ENCODE data around the gene EOLA1.
"Not testable (repeated sequence)": the region's sequence is repeated elsewhere in the genome, so short reads cannot be mapped to it uniquely, and the experiment has no call there.

EOLA1 gene

DNA sequence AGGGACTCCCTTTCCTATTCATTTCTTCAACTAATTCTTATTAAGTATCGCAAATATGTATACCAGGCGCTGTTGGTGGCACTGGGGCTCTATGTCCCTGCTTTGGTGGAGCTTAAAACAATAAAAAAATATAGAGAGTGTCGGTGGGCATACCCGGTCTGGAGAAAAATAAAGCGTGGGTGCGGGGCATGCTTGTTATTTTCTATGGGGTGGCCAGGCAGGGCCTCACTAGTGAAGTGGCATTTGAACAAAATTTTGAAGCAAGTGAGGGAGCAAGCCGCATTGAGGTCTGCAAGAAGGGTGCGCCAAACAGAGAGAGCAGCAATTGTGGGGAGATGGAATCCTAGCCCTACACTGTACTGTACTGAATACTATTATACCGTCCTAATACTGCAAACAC lies 35.1 kb upstream of the EOLA1 start:
- no peak for TF ChIP-seq ZNF274 (IDR thresholded peaks at IDR 0.05; ENCODE audit: low read depth, low read length)
- no peak overlapping the region for H3K4me3 ChIP-seq (ENCODE audit: low read length)

DNA sequence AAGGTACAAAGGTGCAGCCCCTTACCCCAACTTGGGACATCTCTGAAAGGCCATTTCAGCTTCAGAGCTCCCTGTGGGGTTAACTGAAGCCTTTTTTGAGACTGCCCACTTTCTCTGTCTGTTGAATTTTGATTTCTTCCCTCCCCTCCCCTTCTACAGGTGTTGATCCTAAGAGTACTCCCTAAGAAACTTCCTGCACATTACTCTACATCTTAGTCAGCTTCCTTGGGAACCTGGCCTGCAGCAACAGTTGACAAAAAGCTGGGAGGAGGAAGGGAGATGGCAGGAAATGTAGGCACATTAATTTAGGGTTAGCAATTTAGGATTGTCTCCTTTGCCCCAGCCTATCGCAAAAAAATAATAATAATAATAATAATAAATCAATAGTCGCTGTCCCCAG lies 34.5 kb upstream of the EOLA1 start:
- H3K4me3 ChIP-seq (ENCODE audit: low read length): no peak overlapping the region
- no peak for TF ChIP-seq ZNF274 (IDR thresholded peaks at IDR 0.05; ENCODE audit: low read depth, low read length)

DNA sequence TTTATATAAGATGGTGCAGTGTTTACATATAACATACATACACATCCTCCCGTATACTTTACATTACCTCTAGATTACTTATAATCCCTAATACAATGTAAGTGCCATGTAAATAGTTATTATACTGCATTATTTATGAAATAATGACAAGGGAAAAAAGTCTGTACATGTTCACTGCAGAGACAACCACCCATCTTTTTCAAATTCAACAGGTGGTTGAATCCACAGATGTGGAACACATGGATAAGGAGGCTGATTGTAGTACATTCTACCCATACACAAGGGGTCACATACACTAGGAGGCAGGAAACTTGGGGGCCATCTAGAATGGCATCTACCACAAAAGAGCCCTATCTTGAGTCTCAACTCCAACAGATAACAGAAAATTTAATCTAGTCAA lies 32.3 kb upstream of the EOLA1 start:
- H3K4me3 ChIP-seq (ENCODE audit: low read length): no peak overlapping the region
- TF ChIP-seq ZNF274 (IDR thresholded peaks at IDR 0.05; ENCODE audit: low read depth, low read length): no peak

DNA sequence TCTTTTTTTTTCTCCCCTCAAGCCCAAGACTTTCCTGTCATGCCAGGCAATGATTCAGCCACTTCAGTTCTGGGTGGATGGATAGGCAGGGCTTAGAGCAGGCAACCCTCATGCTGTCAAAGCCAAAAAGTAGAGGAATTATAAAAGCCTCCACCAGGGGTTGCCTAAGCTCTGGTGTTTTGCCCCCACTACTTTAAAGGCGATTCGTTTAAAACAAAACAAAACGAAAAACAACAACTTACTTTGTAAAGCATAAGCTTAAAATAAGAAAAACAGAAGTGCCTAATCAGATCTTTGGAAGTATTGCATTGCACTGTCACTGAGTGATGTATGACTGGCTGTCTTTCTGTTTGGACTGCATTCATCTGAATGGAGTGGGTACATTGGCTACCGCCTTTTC lies 30.4 kb upstream of the EOLA1 start:
- TF ChIP-seq ZNF274 (IDR thresholded peaks at IDR 0.05; ENCODE audit: low read depth, low read length): no peak

DNA sequence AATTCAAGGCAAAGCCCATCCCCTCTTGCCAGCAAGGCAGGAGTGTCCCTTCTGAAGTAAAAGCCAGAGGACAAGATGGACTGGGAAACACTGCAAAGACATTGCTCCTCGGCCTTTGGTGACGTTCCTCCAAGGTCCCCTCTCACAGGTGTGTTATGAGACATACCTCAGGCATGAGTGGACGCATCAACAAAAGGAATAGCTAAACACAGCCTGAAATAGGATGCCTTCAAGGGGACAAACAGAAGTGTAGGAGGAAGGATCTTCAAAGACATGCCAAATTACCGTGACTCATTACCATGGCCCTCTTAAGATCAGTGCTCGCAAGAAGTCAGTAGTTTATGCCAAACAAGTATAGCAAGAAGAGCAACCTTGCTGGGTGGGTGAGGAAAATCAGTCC lies 29.7 kb upstream of the EOLA1 start:
- no peak for TF ChIP-seq ZNF274 (IDR thresholded peaks at IDR 0.05; ENCODE audit: low read depth, low read length)
- no peak overlapping the region for H3K4me3 ChIP-seq (ENCODE audit: low read length)

More for the DNA sequence above, 30.4 kb upstream of the EOLA1 start:
- no peak overlapping the region for H3K4me3 ChIP-seq (ENCODE audit: low read length)

DNA sequence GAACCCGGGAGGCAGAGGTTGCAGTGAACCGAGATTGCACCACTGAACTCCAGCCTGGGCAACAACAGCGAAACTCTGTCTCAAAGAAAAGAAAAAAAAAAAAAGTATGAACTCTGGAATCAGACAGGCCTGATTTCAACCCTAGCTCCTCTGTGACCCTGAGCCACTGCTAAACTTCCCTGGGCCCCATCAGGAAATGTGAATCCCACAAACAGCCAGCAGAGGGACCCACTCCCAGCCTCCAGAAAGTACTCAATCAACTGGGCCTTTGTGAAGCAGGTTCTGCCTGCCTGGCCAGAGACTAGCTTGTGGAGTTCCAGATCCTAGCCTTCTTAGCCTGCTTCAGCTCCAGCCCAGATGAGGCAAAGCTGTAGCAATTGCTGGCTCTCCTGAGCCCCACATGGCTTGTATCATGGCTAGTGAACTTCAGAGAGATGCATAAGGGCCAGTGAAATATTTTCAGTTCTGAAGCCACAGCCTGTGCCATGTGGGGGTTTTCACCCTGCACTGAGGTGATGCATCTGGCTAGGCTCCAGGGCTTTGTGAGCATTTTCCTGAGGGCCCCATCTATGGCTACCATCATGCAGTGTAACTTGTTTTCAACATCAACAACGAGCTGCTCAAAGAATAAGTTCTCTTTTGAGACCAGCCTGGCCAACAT lies 28.5 kb upstream of the EOLA1 start:
- TF ChIP-seq ZNF274 (IDR thresholded peaks at IDR 0.05; ENCODE audit: low read depth, low read length): no peak
- no peak overlapping the region for H3K4me3 ChIP-seq (ENCODE audit: low read length)

DNA sequence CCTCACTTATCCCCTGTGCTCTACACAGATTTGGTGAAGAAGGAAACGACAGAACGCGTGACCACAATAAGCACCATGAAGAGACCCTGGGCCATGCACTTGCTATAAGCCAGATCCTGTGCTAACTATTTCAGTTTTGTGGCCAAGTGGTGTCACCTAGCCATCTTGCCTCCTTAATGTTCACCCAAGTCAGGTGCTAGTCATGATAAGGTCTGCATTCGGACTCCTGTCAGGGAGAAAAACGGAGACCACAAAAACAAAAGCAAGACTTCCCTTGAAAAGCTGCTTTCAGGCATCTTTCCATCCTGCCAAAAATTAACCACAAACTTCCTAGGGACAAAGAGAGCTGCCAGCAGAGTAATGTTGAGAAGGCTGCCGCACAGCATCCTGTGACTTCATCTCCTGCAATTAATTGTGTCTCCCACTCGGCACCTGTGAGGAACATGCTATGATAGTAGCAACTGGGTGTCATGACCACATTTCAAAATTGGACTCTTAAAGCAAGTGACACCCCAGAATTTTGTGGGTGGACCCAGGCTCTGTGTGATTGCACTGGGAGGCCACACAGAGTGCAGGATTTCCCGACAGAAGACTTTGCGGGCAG lies 26.9 kb upstream of the EOLA1 start:
- H3K4me3 ChIP-seq (ENCODE audit: low read length): no peak overlapping the region
- TF ChIP-seq ZNF274 (IDR thresholded peaks at IDR 0.05; ENCODE audit: low read depth, low read length): no peak

DNA sequence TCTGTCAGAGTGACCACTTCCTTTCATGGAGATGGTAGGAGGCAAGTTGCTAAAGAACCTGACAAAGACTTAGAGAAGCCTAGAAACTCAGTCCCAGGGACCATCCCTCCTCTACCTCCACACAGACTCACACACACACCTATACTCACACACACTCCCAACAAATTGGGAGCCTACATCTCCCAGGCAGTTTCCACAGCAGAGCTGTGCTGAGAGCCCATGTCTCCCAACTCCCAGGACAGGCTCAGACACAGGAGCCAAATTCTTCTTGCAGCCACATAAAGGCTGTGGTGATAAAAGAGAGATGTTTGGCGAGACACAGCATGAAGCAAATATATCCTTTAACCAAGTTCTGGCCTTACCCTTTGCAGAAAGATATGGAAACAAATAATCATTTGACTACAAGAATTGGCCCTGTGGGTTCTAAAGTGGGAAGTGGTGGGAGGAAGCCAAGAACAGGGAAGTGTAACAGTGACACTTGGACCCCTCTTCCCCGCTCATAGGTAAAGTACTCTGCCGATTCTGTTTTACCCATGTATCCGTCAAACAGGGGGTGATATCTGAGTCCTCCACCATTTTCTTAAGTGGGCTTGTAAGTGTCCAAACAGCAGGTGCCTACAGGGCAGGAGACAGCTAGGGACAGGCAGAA lies 24.7 kb upstream of the EOLA1 start:
- TF ChIP-seq ZNF274 (IDR thresholded peaks at IDR 0.05; ENCODE audit: low read depth, low read length): no peak
- H3K4me3 ChIP-seq (ENCODE audit: low read length): no peak overlapping the region

DNA sequence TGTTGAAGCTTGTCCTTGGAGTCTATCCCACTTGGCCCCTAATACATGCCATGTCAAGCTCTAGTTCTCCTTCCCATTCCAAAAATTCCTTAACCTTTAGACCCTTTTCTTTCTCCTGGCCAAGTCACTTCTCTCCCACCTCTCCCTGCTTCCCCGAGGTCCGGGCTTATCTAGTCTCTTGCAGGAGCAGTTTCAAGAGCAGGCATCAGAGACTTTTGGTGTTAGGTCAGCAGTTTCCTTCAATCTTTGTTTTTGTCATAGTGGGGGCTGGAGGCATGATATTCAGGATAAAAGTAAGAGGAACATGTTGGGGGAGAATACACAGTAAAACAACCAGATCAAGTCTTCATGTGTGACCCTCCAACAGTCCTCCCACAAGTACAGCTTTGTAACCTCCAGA lies 24.2 kb upstream of the EOLA1 start:
- no peak for TF ChIP-seq ZNF274 (IDR thresholded peaks at IDR 0.05; ENCODE audit: low read depth, low read length)
- H3K4me3 ChIP-seq (ENCODE audit: low read length): no peak overlapping the region

DNA sequence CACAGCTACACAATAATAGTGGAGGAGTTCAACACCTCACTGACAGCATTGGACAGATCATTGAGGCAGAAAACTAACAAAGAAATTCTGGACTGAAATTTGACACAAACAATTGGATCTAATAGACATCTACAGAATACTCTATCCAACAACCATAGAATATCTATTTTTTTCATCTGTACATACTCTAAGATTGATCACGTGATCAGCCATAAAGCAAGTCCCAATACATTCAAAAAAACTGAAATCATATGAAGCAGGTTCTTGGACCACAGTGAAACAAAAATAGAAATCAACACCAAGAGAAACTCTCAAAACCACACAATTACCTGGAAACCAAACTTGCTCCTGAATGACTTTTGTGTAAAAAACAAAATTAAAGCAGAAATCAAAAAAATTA lies 23.5 kb upstream of the EOLA1 start:
- no peak overlapping the region for H3K4me3 ChIP-seq (ENCODE audit: low read length)
- TF ChIP-seq ZNF274 (IDR thresholded peaks at IDR 0.05; ENCODE audit: low read depth, low read length): no peak

DNA sequence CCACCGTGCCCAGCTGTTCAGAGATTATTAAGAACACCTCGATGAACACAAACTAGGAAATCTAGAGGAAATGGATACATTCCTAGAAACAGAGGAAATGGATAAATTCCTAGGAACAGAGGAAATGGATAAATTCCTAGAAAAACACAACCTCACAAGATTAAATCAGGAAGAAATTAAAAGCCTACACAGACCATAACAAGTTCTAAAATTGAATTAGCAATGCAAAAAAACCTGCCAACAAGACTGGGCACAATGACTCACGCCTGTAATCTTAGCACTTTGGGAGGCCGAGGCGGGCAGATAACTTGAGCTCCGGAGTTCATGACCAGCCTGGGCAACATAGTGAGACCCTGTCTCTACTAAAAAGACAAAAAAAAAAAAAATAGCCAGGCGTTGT lies 22.6 kb upstream of the EOLA1 start:
- TF ChIP-seq ZNF274 (IDR thresholded peaks at IDR 0.05; ENCODE audit: low read depth, low read length): no peak
- H3K4me3 ChIP-seq (ENCODE audit: low read length): no peak overlapping the region

DNA sequence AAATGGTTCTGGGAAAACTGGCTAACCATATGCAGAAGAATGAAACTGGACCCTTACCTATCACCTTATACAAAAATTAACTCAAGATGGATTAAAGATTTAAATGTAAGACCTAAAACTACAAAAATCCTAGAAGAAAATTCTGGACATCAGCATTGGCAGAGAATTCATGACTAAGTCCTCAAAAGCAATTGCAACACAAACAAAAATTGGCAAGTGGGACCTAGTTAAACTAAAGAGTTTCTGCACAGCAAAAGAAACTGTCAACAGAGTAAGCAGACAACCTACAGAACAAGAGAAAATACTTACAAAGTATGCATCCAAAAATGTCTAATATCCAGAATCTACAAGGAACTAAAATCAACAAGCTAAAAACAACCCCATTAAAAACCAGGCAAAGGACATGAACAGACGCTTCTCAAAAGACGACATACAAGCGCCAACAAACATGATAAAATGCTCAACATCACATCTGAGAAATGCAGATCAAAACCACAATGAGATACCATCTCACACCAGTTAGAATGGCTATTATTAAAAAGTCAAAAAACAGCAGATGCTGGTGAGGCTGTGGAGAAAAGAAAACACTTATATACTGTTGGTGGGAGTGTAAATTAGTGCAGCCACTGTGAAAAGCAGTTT lies 20.1 kb upstream of the EOLA1 start:
- H3K4me3 ChIP-seq (ENCODE audit: low read length): not testable (repeated sequence)

DNA sequence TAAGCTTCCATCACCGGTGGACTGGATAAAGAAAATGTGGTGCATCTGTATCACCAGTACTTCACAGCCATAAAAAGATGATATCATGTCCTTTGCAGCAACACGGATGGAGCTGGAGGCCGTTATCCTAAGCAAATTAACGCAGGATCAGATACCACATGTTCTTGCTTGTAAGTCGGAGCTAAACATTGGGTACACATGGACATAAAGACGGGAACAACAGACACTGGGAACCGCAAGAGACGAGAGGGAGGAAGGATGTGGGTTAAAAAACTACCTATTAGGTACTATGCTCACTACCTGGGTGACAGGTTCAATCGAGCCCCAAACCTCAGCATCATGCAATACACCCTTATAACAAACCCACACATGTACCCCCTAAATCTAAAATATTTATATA lies 19.4 kb upstream of the EOLA1 start:
- no peak overlapping the region for H3K4me3 ChIP-seq (ENCODE audit: low read length)
- no peak for TF ChIP-seq ZNF274 (IDR thresholded peaks at IDR 0.05; ENCODE audit: low read depth, low read length)

DNA sequence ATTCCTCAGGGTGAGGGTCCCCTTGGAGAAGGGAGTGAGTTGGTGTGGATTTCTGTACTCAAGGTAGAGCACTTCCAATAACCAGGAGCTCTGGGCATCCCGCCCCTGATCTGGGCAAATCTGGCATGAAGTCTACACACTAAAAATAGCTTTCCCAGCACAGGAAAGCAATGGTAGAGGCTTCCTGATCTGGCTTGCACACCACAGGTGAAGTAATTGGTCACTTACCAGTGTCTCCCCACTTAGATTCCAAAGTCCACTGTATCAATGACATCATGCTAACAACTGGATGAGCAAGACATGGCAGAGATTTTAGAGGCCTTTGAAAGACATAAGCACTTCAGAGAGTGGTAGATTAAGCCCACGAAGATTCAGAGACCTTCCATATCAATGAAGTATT lies 17.9 kb upstream of the EOLA1 start:
- H3K4me3 ChIP-seq (ENCODE audit: low read length): no peak overlapping the region
- no peak for TF ChIP-seq ZNF274 (IDR thresholded peaks at IDR 0.05; ENCODE audit: low read depth, low read length)

DNA sequence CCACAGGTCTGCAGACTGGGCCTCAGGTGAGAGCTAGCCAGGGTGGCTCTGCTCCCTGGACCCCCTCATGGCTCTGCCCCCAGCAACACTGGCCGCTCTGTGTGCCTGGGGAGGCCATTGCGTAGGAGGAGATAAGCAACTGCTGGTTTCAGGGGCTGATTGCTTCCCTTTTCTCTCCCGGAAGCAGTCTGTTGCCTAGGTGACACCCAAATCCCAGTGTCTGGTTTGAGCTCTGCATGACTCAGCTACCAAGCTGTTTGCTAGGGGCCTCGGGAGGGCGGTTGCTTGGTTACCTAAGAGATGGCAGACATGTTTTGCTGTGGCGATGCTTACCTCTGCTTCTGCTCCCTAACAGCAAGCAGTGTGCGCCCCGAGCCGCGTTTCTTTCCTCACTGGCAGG lies 15.4 kb upstream of the EOLA1 start:
- not testable (repeated sequence) for H3K4me3 ChIP-seq (ENCODE audit: low read length)

DNA sequence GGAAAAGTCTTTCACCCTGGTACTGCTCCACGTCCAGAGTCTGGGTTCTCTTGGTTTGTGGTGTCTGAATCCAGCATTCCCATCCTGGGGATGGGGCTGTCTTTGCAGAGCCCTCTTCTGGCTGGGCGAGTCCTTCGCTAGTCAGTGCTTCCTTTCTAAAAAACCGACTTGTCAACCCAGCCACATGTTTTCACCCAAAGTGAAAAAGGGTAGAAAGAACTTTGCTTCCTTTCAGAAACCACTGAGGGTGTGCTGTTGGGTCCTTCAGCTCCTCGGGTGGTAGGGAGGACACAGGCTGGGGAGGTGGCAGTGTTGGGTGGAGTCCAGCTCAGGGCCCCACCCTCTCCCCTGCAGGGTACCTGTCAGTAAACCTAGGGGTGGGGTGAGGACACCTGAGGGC lies 14.9 kb upstream of the EOLA1 start:
- H3K4me3 ChIP-seq (ENCODE audit: low read length): not testable (repeated sequence)

DNA sequence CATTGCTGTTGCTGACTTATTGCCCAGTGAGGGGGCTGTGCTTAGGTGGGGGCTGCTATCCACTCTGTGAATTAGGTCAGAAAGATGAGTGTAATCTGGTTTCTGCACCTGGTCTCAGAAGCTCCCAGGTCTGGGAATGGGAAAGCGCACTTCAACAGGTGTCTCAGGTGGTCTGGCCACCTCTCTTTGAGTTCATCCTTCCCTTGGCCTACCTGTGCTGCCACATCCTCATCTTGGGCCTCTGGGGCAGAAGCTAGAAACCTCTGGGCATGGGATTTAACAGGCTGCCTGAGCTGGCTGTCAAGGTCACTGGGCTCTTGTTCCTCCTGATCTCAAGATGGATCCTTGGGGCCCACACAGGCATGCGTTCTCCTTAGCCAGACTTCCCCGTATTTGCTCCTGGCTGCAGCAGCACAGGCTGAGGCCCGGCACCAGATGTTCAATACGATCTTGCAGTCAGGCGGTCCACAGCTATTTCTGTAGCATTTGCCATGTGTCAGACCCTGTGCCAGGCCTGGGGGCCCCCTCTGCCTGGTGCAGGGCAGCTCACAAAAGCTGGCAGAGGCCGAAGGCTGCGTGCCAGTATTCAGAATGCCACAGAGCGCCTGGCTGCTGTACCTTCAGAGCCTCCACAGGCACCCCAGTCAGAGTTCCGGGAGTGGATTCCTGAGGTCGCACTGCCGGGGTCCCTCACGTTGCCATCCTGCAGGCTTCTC lies 14.3 kb upstream of the EOLA1 start:
- not testable (repeated sequence) for H3K4me3 ChIP-seq (ENCODE audit: low read length)
